ENCODE results near the gene SVIL. TPM values are rescaled to one million over a fixed set of nuclear protein-coding genes. Genes with fewer than 3 reads are reported as not detected.
A peak's percentile ranks its signal among the peaks of the same experiment; 100 is the strongest.
"Not testable (repeated sequence)": the region's sequence is repeated elsewhere in the genome, so short reads cannot be mapped to it uniquely, and the experiment has no call there.

The SVIL gene
- total and polyA plus RNA-seq, 2 experiments from 2014 or later: 252 to 412 TPM

GRCh38 chr10:29522061-29522855 lies 112.5 kb downstream of the SVIL start:
- no peaks in the 10 kb centered on the region for H3K27me3 ChIP-seq
- peaks cover 90% of the 10 kb centered on the region for H3K36me3 ChIP-seq
- no peaks in the 10 kb centered on the region for H3K9me3 ChIP-seq (ENCODE audit: low read depth)
- no peak for DNase-seq (ENCODE audit: low read depth in 1 of 2, low spot score in 1 of 2)
- H3K4me1 ChIP-seq (ENCODE audit: low read depth): no peaks in the 10 kb centered on the region
- H3K27ac ChIP-seq: peak overlapping the region; percentile 69
- no peak overlapping the region for H3K4me3 ChIP-seq
- TF ChIP-seq CTCF (IDR thresholded peaks at IDR 0.05; ENCODE audit: low read depth, low read length): no peak

- H3K27ac ChIP-seq: no peak overlapping the region
- TF ChIP-seq CTCF (IDR thresholded peaks at IDR 0.05; ENCODE audit: low read depth, low read length): no peak
- no peaks in the 10 kb centered on the region for H3K9me3 ChIP-seq (ENCODE audit: low read depth)
- no peak for DNase-seq (ENCODE audit: low read depth in 1 of 2, low spot score in 1 of 2)
- H3K4me1 ChIP-seq (ENCODE audit: low read depth): peaks cover 8% of the 10 kb centered on the region
- peaks cover 68% of the 10 kb centered on the region for H3K36me3 ChIP-seq
- no peak overlapping the region for H3K4me3 ChIP-seq
- no peaks in the 10 kb centered on the region for H3K27me3 ChIP-seq
Measured at GRCh38 chr10:29519659-29520058, 115.1 kb downstream of the SVIL start.

GRCh38 chr10:29517352-29517923 lies 117.3 kb downstream of the SVIL start:
- H3K9me3 ChIP-seq (ENCODE audit: low read depth): no peaks in the 10 kb centered on the region
- H3K4me3 ChIP-seq: no peak overlapping the region
- peak; percentile 72 for TF ChIP-seq CTCF (IDR thresholded peaks at IDR 0.05; ENCODE audit: low read depth, low read length)
- peaks cover 58% of the 10 kb centered on the region for H3K36me3 ChIP-seq
- peak; percentile 59 for DNase-seq (ENCODE audit: low read depth in 1 of 2, low spot score in 1 of 2)
- peak overlapping the region; percentile 74 for H3K27ac ChIP-seq
- H3K4me1 ChIP-seq (ENCODE audit: low read depth): peaks cover 8% of the 10 kb centered on the region
- H3K27me3 ChIP-seq: no peaks in the 10 kb centered on the region

- not testable (repeated sequence) for H3K4me1 ChIP-seq (ENCODE audit: low read depth); H3K4me3 ChIP-seq; H3K27me3 ChIP-seq; H3K9me3 ChIP-seq (ENCODE audit: low read depth)
- H3K36me3 ChIP-seq: peaks cover 58% of the 10 kb centered on the region
- DNase-seq (ENCODE audit: low read depth in 1 of 2, low spot score in 1 of 2): peak in 1 of 2 donors; percentile 56
- peak overlapping the region; percentile 74 for H3K27ac ChIP-seq
Measured at GRCh38 chr10:29516309-29516932, 118.3 kb downstream of the SVIL start.

GRCh38 chr10:29515879-29516278 lies 118.9 kb downstream of the SVIL start:
- H3K4me3 ChIP-seq; DNase-seq (ENCODE audit: low read depth in 1 of 2, low spot score in 1 of 2); H3K4me1 ChIP-seq (ENCODE audit: low read depth); H3K27me3 ChIP-seq; H3K9me3 ChIP-seq (ENCODE audit: low read depth): not testable (repeated sequence)
- Histone ChIP-seq H3K36me3 (peaks cover 54% of the 10 kb centered on the region), H3K27ac (peak overlapping the region; percentile 74)

- DNase-seq (ENCODE audit: low read depth in 1 of 2, low spot score in 1 of 2); H3K27me3 ChIP-seq; H3K4me1 ChIP-seq (ENCODE audit: low read depth); H3K4me3 ChIP-seq; H3K9me3 ChIP-seq (ENCODE audit: low read depth): not testable (repeated sequence)
- Histone ChIP-seq H3K36me3 (peaks cover 49% of the 10 kb centered on the region), H3K27ac (peak overlapping the region; percentile 50)
Measured at GRCh38 chr10:29515104-29515503, 119.7 kb downstream of the SVIL start.

GRCh38 chr10:29514306-29514705 lies 120.5 kb downstream of the SVIL start:
- Histone ChIP-seq H3K4me1 (ENCODE audit: low read depth) (peaks cover 8% of the 10 kb centered on the region), H3K27ac (peak overlapping the region; percentile 4), H3K36me3 (peaks cover 48% of the 10 kb centered on the region), H3K4me3 (no peak overlapping the region), H3K9me3 (ENCODE audit: low read depth) (no peaks in the 10 kb centered on the region), H3K27me3 (no peaks in the 10 kb centered on the region)
- no peak for TF ChIP-seq CTCF (IDR thresholded peaks at IDR 0.05; ENCODE audit: low read depth, low read length)
- DNase-seq (ENCODE audit: low read depth in 1 of 2, low spot score in 1 of 2): no peak
